Calu3 (cell line): Measurements from ENCODE around the gene KIRREL3. TPM values are rescaled to one million over a fixed set of nuclear protein-coding genes. Genes with fewer than 3 reads are reported as not detected.

Source experiments
- BruUV-seq: library from RNA; stranded (reverse); fragments of 400-500 nt; replicated peaks from 2 replicates; lab custom pipeline; 2021; lab: Mats Ljungman, UMichigan
- CTCF ChIA-PET: fragments of 300-600 bp; sonication (Branson Sonifier 250); formaldehyde crosslinking; loops from one replicate; lab custom pipeline; 2022; ENCODE audit warnings: antibody characterized with exemption; lab: Charles Lee
- DNase-seq: peaks from one replicate; pipeline ENCODE4 v3.0.0; 2022
- H3K27ac Mint-ChIP-seq: one replicate; pipeline ENCODE4 v1.8.0; 2022; ENCODE audit warnings: mixed read lengths; ENCODE audit not compliant: unreplicated experiment
- H3K27me3 Mint-ChIP-seq: one replicate; pipeline ENCODE4 v1.8.0; 2022; ENCODE audit warnings: mixed read lengths; ENCODE audit not compliant: unreplicated experiment
- H3K36me3 Mint-ChIP-seq: one replicate; pipeline ENCODE4 v1.8.0; 2022; ENCODE audit warnings: mild to moderate bottlenecking, moderate library complexity, mixed read lengths; ENCODE audit not compliant: insufficient read depth, unreplicated experiment
- H3K4me1 Mint-ChIP-seq: one replicate; pipeline ENCODE4 v1.8.0; 2022; ENCODE audit warnings: mild to moderate bottlenecking, low read depth, mixed read lengths; ENCODE audit not compliant: unreplicated experiment
- H3K4me3 Mint-ChIP-seq: one replicate; pipeline ENCODE4 v1.8.0; 2022; ENCODE audit warnings: mild to moderate bottlenecking, low read depth, moderate library complexity, mixed read lengths; ENCODE audit not compliant: unreplicated experiment
- H3K9me3 Mint-ChIP-seq: one replicate; pipeline ENCODE4 v1.8.0; 2022; ENCODE audit warnings: low read depth, mixed read lengths; ENCODE audit not compliant: unreplicated experiment
- CTCF ChIP-seq: fragments of 200-600 bp; IDR thresholded peaks from one replicate; pipeline ENCODE4 v1.8.0; 2022; ENCODE audit warnings: antibody characterized with exemption; ENCODE audit not compliant: unreplicated experiment
- intact Hi-C: fragments of 100-400 bp; cut with micrococcal nuclease; formaldehyde crosslinking; loops from one replicate; pipeline ENCODE4 v1.10.0; 2022; ENCODE audit not compliant: unreplicated experiment
- total RNA-seq: library from RNA; stranded (reverse); gene quantifications from 2 replicates; pipeline ENCODE4 v1.2.3, GENCODE V29; 2022

Gene KIRREL3
- total RNA-seq, 1 experiment from 2014 or later, result 0.26 TPM

- no peak for TF ChIP-seq CTCF
- no peaks in the 10 kb centered on the region for H3K9me3 Mint-ChIP-seq
- H3K36me3 Mint-ChIP-seq, result no peaks in the 10 kb centered on the region
- H3K4me3 Mint-ChIP-seq, result no peak overlapping the region
- peaks cover 77% of the 10 kb centered on the region for H3K27me3 Mint-ChIP-seq
- intact Hi-C loops, result no loop called here
- BruUV-seq, result no TSS peak
- CTCF ChIA-PET, result interaction anchor here (0.6 kb wide), 2 partner anchors 14 to 78 kb away, joined by 3 read pairs; no protein-coding TSS in a partner anchor
- no peaks in the 10 kb centered on the region for H3K4me1 Mint-ChIP-seq
- DNase-seq, result no peak
- no peak overlapping the region for H3K27ac Mint-ChIP-seq
Measured at GRCh38 chr11:126497581-126498122, 502.9 kb downstream of the KIRREL3 start.

GRCh38 chr11:126496576-126497337 lies 503.8 kb downstream of the KIRREL3 start:
- TF ChIP-seq CTCF, result no peak
- no peaks in the 10 kb centered on the region for H3K9me3 Mint-ChIP-seq

GRCh38 chr11:126495281-126496220 lies 505.0 kb downstream of the KIRREL3 start:
- no peak overlapping the region for H3K27ac Mint-ChIP-seq
- CTCF ChIA-PET, result no interaction called here
- H3K4me1 Mint-ChIP-seq, result no peaks in the 10 kb centered on the region
- no TSS peak for BruUV-seq
- DNase-seq, result no peak
- no peak overlapping the region for H3K4me3 Mint-ChIP-seq
- TF ChIP-seq CTCF, result no peak
- intact Hi-C loops, result no loop called here
- H3K9me3 Mint-ChIP-seq, result no peaks in the 10 kb centered on the region
- H3K27me3 Mint-ChIP-seq, result peaks cover 56% of the 10 kb centered on the region
- H3K36me3 Mint-ChIP-seq, result no peaks in the 10 kb centered on the region

More at GRCh38 chr11:126496576-126497337, 503.8 kb downstream of the KIRREL3 start:
- Mint-ChIP-seq H3K27ac (no peak overlapping the region), H3K4me3 (no peak overlapping the region), H3K36me3 (no peaks in the 10 kb centered on the region), H3K27me3 (peaks cover 68% of the 10 kb centered on the region), H3K4me1 (no peaks in the 10 kb centered on the region)
- no TSS peak for BruUV-seq
- no peak for DNase-seq
- intact Hi-C loops, result no loop called here
- CTCF ChIA-PET, result no interaction called here

GRCh38 chr11:126494831-126495230 lies 505.7 kb downstream of the KIRREL3 start:
- intact Hi-C loops, result no loop called here
- no peak for TF ChIP-seq CTCF
- no peak overlapping the region for H3K27ac Mint-ChIP-seq
- no peaks in the 10 kb centered on the region for H3K4me1 Mint-ChIP-seq
- H3K36me3 Mint-ChIP-seq, result no peaks in the 10 kb centered on the region
- CTCF ChIA-PET, result interaction anchor here (0.6 kb wide), 1 partner anchor 178 kb away, joined by 5 read pairs; no protein-coding TSS in a partner anchor
- H3K4me3 Mint-ChIP-seq, result no peak overlapping the region
- BruUV-seq, result no TSS peak
- H3K27me3 Mint-ChIP-seq, result peaks cover 56% of the 10 kb centered on the region
- no peaks in the 10 kb centered on the region for H3K9me3 Mint-ChIP-seq
- no peak for DNase-seq
